ENCODE measurements around the gene PRKCZ. TPM values are rescaled to one million over a fixed set of nuclear protein-coding genes. Genes with fewer than 3 reads are reported as not detected.

PRKCZ gene
- total and polyA plus RNA-seq, 9 of the 15 experiments (the other 6 are each of a cell fraction or from before 2014, with no cell fraction given), result 0.07 to 3.1 (median 1.3) TPM

GRCh38 chr1:2175681-2176454 is 125.7 kb downstream of the PRKCZ start:
- no peaks in the 10 kb centered on the region for H3K9me3 ChIP-seq (replicated peaks; ENCODE audit: control insufficient read depth, insufficient read depth, low read depth, low read length)
- ChIA-PET CTCF (ENCODE audit: low intra/inter-chr PET ratio) (interaction anchor here (0.8 to 2.1 kb wide), 3 partner anchors 139 to 237 kb away, joined by 3 to 7 read pairs (median 4); no protein-coding TSS in a partner anchor), POLR2A (interaction anchor here (0.6 to 2.1 kb wide), 18 partner anchors 9 to 1112 kb away, joined by 3 to 8 read pairs (median 3); partner anchors contain the start of gene TMEM52)
- peak overlapping the region; percentile 65 to 87 for H3K9ac ChIP-seq (ENCODE audit: insufficient read depth in 1 of 2, low read depth in 2 of 2, low read length in 2 of 2)
- H3K4me2 ChIP-seq (ENCODE audit: insufficient read depth, low read length), result peak overlapping the region; percentile 84
- intact Hi-C loops (cut with micrococcal nuclease), result loop anchor here (1.0 to 2.0 kb wide), 3 partner anchors 43 to 205 kb away; no protein-coding TSS in a partner anchor
- in situ Hi-C loops (cut with MboI), result loop anchor here (25.0 kb wide), 1 partner anchor 361 kb away; the partner anchor contains the start of genes HES5 and PANK4
- peak overlapping the region; percentile 74 for H3K27ac ChIP-seq (ENCODE audit: extremely low read depth, low read depth, low read length)
- 21% methylated on average over 42 of the region's 42 CpGs for WGBS (ENCODE audit: insufficient coverage, low coverage, missing lambda C conversion rate)
- H3K79me2 ChIP-seq (ENCODE audit: control insufficient read depth, insufficient read depth, low read length), result peaks cover 3% of the 10 kb centered on the region; the same call in 1 of the 3 replicates
- no peaks in the 10 kb centered on the region; the same call in 1 of the 2 replicates for H4K20me1 ChIP-seq (replicated peaks; ENCODE audit: control insufficient read depth, insufficient read depth, low read length)
- H3K4me3 ChIP-seq, result peak overlapping the region; percentile 22
- FAIRE-seq (peak; percentile 96), DNase-seq (ENCODE audit: extremely low read depth in 1 of 4, low spot score in 3 of 4) (peak; percentile 87 to 93 (median 92)), ATAC-seq (peak; percentile 83)
- peaks cover 21 to 31% of the 10 kb centered on the region in 2 experiments; a peak in 4 of 5 replicates for H3K27me3 ChIP-seq (ENCODE audit: control insufficient read depth in 2 of 2, insufficient read depth in 2 of 2, low read length in 2 of 2)
- BruUV-seq (replicated peaks), result no TSS peak
- H2AFZ ChIP-seq (ENCODE audit: low read depth, low read length), result peak overlapping the region; percentile 99
- peaks cover 9% of the 10 kb centered on the region for H3K9me1 ChIP-seq (ENCODE audit: control insufficient read depth, insufficient read depth, low read length)
- H3K4me1 ChIP-seq (replicated peaks in 1 of 2; ENCODE audit: control insufficient read depth in 2 of 2, insufficient read depth in 2 of 2, low read length in 2 of 2), result peaks cover 39 to 87% of the 10 kb centered on the region in 2 experiments
- H3K36me3 ChIP-seq (ENCODE audit: control insufficient read depth, insufficient read depth, low read length), result no peaks in the 10 kb centered on the region
- no peak for TF ChIP-seq ETV1 (tag; conservative IDR thresholded peaks at IDR 0.05; ENCODE audit: low read depth)
- TF ChIP-seq ZNF830 (CRISPR knock-in tag; IDR thresholded peaks at IDR 0.05), result no peak
- TF ChIP-seq ELF1 (tag; IDR thresholded peaks at IDR 0.05), result no peak
- peak in 1 of 2 experiments; percentile 90; a peak in 2 of 4 replicates for TF ChIP-seq TEAD1 (CRISPR knock-in tag; IDR thresholded peaks at IDR 0.05)
- no peak for TF ChIP-seq NCOA6 (IDR thresholded peaks at IDR 0.05)
- TF ChIP-seq NFIX (CRISPR knock-in tag; IDR thresholded peaks at IDR 0.05; ENCODE audit: low read depth), result no peak
- TF ChIP-seq CHD1 (IDR thresholded peaks at IDR 0.05; ENCODE audit: low read length), result no peak
- no peak for TF ChIP-seq DNMT1 (IDR thresholded peaks at IDR 0.05)
- no peak for TF ChIP-seq SAFB2 (IDR thresholded peaks at IDR 0.05; ENCODE audit: borderline replicate concordance, low read depth, low read length, severe bottlenecking)
- TF ChIP-seq BCOR (IDR thresholded peaks at IDR 0.05), result peak; percentile 12; the same call in 1 of the 2 replicates
- TF ChIP-seq ZNF384 (IDR thresholded peaks at IDR 0.05; ENCODE audit: low read depth, low read length), result no peak
- TF ChIP-seq, protein P1, sequence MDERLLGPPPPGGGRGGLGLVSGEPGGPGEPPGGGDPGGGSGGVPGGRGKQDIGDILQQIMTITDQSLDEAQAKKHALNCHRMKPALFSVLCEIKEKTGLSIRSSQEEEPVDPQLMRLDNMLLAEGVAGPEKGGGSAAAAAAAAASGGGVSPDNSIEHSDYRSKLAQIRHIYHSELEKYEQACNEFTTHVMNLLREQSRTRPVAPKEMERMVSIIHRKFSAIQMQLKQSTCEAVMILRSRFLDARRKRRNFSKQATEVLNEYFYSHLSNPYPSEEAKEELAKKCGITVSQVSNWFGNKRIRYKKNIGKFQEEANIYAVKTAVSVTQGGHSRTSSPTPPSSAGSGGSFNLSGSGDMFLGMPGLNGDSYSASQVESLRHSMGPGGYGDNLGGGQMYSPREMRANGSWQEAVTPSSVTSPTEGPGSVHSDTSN (CRISPR knock-in tag; IDR thresholded peaks at IDR 0.05; ENCODE audit: low read depth), result no peak
- TF ChIP-seq, protein P1 (tag; conservative IDR thresholded peaks at IDR 0.05; ENCODE audit: low read depth), result no peak
- peak; percentile 59 for TF ChIP-seq RBBP5 (IDR thresholded peaks at IDR 0.05; ENCODE audit: borderline replicate concordance, insufficient read depth, low read length, poor library complexity, severe bottlenecking)
- TF ChIP-seq NFXL1 (CRISPR knock-in tag; IDR thresholded peaks at IDR 0.05), result no peak
- no peak for TF ChIP-seq RBM15 (IDR thresholded peaks at IDR 0.05; ENCODE audit: insufficient read depth, low read length)
- TF ChIP-seq, protein P2, sequence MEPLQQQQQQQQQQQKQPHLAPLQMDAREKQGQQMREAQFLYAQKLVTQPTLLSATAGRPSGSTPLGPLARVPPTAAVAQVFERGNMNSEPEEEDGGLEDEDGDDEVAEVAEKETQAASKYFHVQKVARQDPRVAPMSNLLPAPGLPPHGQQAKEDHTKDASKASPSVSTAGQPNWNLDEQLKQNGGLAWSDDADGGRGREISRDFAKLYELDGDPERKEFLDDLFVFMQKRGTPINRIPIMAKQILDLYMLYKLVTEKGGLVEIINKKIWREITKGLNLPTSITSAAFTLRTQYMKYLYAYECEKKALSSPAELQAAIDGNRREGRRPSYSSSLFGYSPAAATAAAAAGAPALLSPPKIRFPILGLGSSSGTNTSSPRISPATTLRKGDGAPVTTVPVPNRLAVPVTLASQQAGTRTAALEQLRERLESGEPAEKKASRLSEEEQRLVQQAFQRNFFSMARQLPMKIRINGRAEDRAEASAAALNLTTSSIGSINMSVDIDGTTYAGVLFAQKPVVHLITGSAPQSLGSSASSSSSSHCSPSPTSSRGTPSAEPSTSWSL (CRISPR knock-in tag; IDR thresholded peaks at IDR 0.05; ENCODE audit: borderline replicate concordance), result no peak
- no peak for TF ChIP-seq EWSR1 (IDR thresholded peaks at IDR 0.05; ENCODE audit: borderline replicate concordance, low read depth, partially characterized antibody)
